ENCODE measurements around the gene UPK2.

The UPK2 gene

DNA sequence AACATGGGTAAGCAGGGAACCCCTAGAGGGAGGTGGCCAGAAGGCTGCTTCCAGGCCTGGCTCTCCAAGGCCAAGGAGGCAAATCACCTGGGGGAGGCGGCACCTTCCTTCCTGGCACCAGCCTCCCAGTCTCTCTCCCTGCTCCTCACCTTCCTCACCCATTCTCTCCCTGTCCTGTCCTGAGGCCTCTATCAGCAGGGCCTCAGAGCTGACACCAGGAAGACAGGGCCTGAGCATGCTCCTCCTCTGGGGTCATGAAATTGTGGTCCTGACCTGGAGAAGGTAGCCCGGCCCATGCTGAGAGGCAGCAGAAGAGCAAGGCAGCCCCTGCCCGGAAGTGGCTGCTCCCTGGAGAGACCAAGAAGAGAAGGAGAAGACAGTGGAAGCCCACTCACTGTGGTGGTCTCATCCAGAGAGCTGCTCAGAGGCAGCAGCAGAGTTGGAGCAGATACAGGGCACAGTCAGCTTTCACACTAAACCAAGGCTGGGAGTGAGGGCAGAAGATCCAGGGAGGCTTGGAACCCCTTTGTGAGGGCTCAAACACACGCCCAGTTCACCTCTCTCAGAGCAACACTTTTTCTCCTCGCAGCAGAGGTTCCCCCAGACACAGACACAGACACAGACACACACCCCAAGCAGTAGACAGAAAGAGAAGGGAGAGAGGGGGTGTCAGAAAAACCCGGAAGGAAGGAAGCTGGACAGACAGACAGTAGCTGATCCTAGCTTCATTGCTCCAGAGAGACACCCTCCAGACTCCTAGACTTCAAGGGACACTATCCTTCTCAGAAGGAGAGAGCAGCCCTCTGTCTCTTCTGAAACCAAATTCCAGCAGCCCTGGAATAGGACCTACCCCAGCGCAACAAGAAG, 32.1 kb upstream of the UPK2 start:
- no peak overlapping the region for H2AFZ ChIP-seq (ENCODE audit: low read length)
- H3K79me2 ChIP-seq (ENCODE audit: insufficient read depth, low read length) = peaks cover 64% of the 10 kb centered on the region
- no peaks in the 10 kb centered on the region for H3F3A ChIP-seq (ENCODE audit: low read depth)
- peaks cover 15% of the 10 kb centered on the region for H4K20me1 ChIP-seq (ENCODE audit: insufficient read depth, low read length, poor library complexity, severe bottlenecking)
- peak overlapping the region; percentile 86 for H3K9ac ChIP-seq (ENCODE audit: low read depth, low read length, poor library complexity, severe bottlenecking)
- no peak for TF ChIP-seq EZH2phosphoT487 (IDR thresholded peaks at IDR 0.05; ENCODE audit: borderline replicate concordance)
- TF ChIP-seq, protein P1, sequence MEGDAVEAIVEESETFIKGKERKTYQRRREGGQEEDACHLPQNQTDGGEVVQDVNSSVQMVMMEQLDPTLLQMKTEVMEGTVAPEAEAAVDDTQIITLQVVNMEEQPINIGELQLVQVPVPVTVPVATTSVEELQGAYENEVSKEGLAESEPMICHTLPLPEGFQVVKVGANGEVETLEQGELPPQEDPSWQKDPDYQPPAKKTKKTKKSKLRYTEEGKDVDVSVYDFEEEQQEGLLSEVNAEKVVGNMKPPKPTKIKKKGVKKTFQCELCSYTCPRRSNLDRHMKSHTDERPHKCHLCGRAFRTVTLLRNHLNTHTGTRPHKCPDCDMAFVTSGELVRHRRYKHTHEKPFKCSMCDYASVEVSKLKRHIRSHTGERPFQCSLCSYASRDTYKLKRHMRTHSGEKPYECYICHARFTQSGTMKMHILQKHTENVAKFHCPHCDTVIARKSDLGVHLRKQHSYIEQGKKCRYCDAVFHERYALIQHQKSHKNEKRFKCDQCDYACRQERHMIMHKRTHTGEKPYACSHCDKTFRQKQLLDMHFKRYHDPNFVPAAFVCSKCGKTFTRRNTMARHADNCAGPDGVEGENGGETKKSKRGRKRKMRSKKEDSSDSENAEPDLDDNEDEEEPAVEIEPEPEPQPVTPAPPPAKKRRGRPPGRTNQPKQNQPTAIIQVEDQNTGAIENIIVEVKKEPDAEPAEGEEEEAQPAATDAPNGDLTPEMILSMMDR (conservative IDR thresholded peaks at IDR 0.05; ENCODE audit: low read length) = no peak
- peaks cover 60% of the 10 kb centered on the region for H3K4me1 ChIP-seq (ENCODE audit: insufficient read depth, low read length, poor library complexity, severe bottlenecking)
- H3K27me3 ChIP-seq (ENCODE audit: insufficient read depth, low read length, poor library complexity, severe bottlenecking) = no peaks in the 10 kb centered on the region
- H3K9me3 ChIP-seq (ENCODE audit: insufficient read depth, low read depth, low read length) = no peaks in the 10 kb centered on the region
- peak overlapping the region; percentile 85 for H3K4me2 ChIP-seq (ENCODE audit: low read depth, low read length, poor library complexity, severe bottlenecking)
- peak overlapping the region; percentile 92 for H3K4me3 ChIP-seq (ENCODE audit: low read length, poor library complexity, severe bottlenecking)
- H3K9me2 ChIP-seq (replicated peaks; ENCODE audit: low read depth, low read length) = no peaks in the 10 kb centered on the region
- H3K36me3 ChIP-seq (ENCODE audit: insufficient read depth, low read length) = no peaks in the 10 kb centered on the region

DNA sequence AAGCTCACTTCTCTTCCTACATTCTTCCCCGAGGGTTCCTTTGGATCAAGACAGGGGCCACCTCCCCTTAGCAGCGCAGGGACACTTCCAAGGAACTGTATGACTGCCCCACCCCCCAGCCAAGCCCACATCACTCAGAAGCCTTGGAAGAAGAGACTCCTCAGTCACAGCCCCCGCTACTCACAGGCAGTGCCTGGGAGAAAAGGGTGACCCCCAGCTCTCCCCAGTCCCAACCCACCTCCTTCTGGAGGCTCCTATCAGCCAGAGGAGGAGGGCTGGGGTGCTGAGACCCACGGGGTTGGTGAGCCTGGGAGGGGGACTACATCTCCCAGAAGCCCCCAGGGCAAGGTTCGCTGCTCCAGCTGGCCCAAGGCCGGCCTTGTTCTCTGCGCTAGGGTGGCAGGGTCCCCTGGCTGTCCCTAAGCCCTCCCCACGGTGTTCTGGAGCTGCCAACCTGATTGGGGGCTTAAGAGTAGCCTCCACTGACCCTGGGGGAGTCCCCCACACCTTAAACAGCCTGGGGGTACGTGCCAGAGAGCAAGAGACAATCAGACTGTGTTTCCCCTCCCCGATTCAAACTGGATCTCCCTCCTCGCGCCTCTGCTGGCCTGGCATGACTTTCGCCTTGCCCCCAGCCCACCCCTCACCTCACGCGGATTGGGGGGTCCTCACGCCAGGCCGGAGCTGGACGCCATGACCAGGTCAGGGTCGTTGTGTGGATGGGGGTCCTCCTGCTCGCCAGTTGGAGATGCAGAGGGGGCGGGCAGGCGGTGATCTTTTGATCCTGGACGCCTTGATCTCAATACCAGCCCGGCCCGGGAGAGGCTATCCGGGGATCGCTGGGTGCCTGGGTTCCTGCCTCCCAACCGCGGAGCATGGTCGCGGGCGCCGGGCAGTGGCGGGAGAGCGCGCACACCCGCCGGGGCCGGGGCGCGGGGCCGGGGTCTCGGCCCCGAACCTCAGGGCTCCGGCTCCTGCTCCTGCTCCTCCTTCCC, 31.2 kb upstream of the UPK2 start:
- peaks cover 15% of the 10 kb centered on the region for H4K20me1 ChIP-seq (ENCODE audit: insufficient read depth, low read length, poor library complexity, severe bottlenecking)
- peak overlapping the region; percentile 86 for H3K9ac ChIP-seq (ENCODE audit: low read depth, low read length, poor library complexity, severe bottlenecking)
- H3K4me1 ChIP-seq (ENCODE audit: insufficient read depth, low read length, poor library complexity, severe bottlenecking) = peaks cover 51% of the 10 kb centered on the region
- H3K4me3 ChIP-seq (ENCODE audit: low read length, poor library complexity, severe bottlenecking) = peak overlapping the region; percentile 92
- no peaks in the 10 kb centered on the region for H3K36me3 ChIP-seq (ENCODE audit: insufficient read depth, low read length)
- no peaks in the 10 kb centered on the region; the same call in 1 of the 2 replicates for H3F3A ChIP-seq (ENCODE audit: low read depth)
- 0 out of 2 replicates have a peak overlapping the region, but pooled peaks have one; percentile 58 for H2AFZ ChIP-seq (ENCODE audit: low read length)
- TF ChIP-seq EZH2phosphoT487 (IDR thresholded peaks at IDR 0.05; ENCODE audit: borderline replicate concordance) = no peak
- TF ChIP-seq, protein P1 (conservative IDR thresholded peaks at IDR 0.05; ENCODE audit: low read length) = no peak
- no peaks in the 10 kb centered on the region for H3K27me3 ChIP-seq (ENCODE audit: insufficient read depth, low read length, poor library complexity, severe bottlenecking)
- no peaks in the 10 kb centered on the region for H3K9me2 ChIP-seq (replicated peaks; ENCODE audit: low read depth, low read length)
- H3K4me2 ChIP-seq (ENCODE audit: low read depth, low read length, poor library complexity, severe bottlenecking) = peak overlapping the region; percentile 85
- no peaks in the 10 kb centered on the region for H3K9me3 ChIP-seq (ENCODE audit: insufficient read depth, low read depth, low read length)
- peaks cover 55% of the 10 kb centered on the region for H3K79me2 ChIP-seq (ENCODE audit: insufficient read depth, low read length)

DNA sequence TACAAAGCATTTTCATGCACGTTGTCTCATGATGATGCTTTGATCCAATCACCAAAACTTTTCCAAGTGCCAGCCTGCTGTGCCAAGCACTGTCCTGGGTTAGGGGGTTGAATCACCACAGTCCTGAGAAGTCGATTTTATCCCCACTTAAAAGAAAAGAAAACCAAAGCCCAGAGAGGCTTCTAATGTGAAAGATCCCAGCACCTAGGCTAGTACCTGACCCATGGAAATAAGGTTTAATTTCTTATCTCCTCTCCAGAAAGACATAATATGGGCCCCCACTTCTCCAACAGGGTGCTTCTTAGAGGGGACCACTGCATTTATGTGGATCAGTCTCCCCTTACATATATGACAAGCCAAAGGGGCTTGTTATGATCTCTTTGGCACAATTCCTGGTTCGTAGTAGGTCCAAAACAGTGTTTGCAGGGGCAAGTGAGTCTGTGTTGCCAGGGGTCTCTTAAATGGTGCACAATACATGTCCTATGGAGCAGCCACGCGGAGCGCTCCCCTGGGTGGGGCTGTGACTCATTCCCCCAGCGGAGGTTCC, 28.5 kb upstream of the UPK2 start:
- Histone ChIP-seq H4K20me1 (ENCODE audit: insufficient read depth, low read length, poor library complexity, severe bottlenecking) (peaks cover 12% of the 10 kb centered on the region), H3K4me3 (ENCODE audit: low read length, poor library complexity, severe bottlenecking) (peak overlapping the region; percentile 88), H2AFZ (ENCODE audit: low read length) (peak overlapping the region; percentile 92), H3K4me1 (ENCODE audit: insufficient read depth, low read length, poor library complexity, severe bottlenecking) (peaks cover 35% of the 10 kb centered on the region), H3K9ac (ENCODE audit: low read depth, low read length, poor library complexity, severe bottlenecking) (peak overlapping the region; percentile 80), H3K9me3 (ENCODE audit: insufficient read depth, low read depth, low read length) (no peaks in the 10 kb centered on the region), H3K27me3 (ENCODE audit: insufficient read depth, low read length, poor library complexity, severe bottlenecking) (no peaks in the 10 kb centered on the region), H3K36me3 (ENCODE audit: insufficient read depth, low read length) (no peaks in the 10 kb centered on the region), H3F3A (ENCODE audit: low read depth) (no peaks in the 10 kb centered on the region; the same call in 1 of the 2 replicates), H3K9me2 (replicated peaks; ENCODE audit: low read depth, low read length) (no peaks in the 10 kb centered on the region), H3K79me2 (ENCODE audit: insufficient read depth, low read length) (peaks cover 28% of the 10 kb centered on the region), H3K4me2 (ENCODE audit: low read depth, low read length, poor library complexity, severe bottlenecking) (peak overlapping the region; percentile 98)
- TF ChIP-seq, protein P1 (conservative IDR thresholded peaks at IDR 0.05; ENCODE audit: low read length) = no peak
- no peak for TF ChIP-seq EZH2phosphoT487 (IDR thresholded peaks at IDR 0.05; ENCODE audit: borderline replicate concordance)

All from Loucy (cell line).